ENCODE measurements around the gene HADHB.
"Not testable (repeated sequence)": the region's sequence is repeated elsewhere in the genome, so short reads cannot be mapped to it uniquely, and the experiment has no call there.

Gene HADHB

DNA sequence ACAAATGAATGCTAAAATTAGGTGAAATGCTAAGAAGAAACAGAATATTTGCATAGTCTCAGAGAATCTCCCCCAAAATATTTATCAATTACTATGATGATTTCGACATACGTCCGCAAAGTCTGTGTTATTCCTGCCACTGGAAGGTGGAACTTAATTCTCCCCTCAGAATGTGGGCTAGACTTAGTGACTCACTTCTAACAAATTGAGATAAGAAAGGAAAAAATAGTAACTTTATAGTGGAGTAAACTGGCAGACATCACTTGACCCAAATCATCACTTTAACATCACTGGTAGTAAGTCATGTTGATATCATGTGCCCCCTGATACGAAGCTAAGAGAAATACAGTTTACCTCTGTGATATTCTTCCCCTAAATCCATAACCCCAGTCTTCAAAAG is 23.5 kb downstream of the HADHB start:
- Mint-ChIP-seq H3K4me1 (peaks cover 10% of the 10 kb centered on the region), H3K9me3 (no peaks in the 10 kb centered on the region), H3K27ac (peak overlapping the region; percentile 60), H3K36me3 (peaks cover 16% of the 10 kb centered on the region), H3K4me3 (no peak overlapping the region), H3K27me3 (no peaks in the 10 kb centered on the region)
- ATAC-seq (ENCODE audit: low read depth) (no peak), DNase-seq (ENCODE audit: low spot score in 2 of 2) (no peak)

DNA sequence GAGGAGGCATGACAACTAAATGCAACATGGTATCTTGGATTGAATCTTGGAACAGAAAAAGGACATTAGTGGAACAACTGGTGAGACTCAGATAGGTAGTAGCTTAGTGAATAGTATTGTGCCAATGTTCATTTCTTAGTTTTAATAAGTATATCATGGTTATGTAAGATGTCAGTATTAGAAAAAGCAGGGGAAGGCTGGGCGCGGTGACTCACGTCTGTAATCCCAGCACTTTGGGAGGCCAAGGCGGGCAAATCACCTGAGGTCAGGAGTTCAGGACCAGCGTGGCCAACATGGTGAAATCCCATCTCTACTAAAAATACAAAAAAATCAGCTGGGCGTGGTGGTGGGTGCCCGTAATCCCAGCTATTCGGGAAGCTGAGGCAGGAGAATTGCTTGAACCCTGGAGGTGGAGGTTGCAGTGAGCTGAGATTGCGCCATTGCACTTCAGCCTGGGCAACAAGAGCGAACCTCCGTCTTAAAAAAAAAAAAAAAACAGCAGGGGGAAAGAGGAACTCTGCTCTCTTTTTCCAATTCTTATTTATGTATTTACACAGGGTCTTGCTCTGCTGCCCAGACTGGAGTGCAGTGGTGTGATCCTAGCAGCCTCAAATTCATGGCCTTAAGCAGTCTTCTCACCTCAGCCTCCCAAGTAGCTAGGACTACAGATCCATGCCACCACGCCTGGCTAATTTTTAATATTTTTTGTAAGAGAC is 24.1 kb downstream of the HADHB start:
- H3K4me1 Mint-ChIP-seq, result peaks cover 13% of the 10 kb centered on the region
- H3K4me3 Mint-ChIP-seq; H3K9me3 Mint-ChIP-seq; H3K27me3 Mint-ChIP-seq; DNase-seq (ENCODE audit: low spot score in 2 of 2); ATAC-seq (ENCODE audit: low read depth): not testable (repeated sequence)
- peaks cover 15% of the 10 kb centered on the region for H3K36me3 Mint-ChIP-seq
- peak overlapping the region; percentile 60 for H3K27ac Mint-ChIP-seq

DNA sequence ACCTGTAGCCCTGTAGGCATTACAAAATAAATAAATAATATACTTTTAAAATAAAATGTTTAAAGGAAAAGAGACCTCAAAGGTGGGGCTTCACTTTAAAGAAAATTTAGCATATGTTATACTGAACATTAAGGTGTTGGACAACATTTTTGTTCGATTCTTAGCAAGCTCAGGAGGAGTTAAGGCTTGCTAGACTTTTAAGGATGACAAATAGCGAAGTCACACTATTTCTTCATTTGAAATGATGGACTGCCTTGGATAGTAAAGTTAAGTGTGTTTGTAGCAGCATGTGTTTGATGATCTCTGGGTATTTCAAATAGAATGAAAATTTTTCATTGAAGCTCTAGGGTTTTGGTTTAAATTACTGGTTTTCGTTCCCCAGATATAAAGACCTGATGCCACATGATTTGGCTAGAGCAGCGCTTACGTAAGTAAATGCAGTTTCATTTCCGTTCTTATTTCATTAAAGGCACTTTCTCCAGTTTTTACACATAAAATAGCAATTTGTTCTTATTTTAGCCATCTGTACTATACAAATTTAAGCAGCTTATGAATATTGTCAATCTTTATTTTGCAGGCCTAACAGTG is 24.9 kb downstream of the HADHB start:
- Mint-ChIP-seq H3K4me1 (peaks cover 13% of the 10 kb centered on the region), H3K27ac (peak overlapping the region; percentile 39), H3K36me3 (peaks cover 13% of the 10 kb centered on the region), H3K27me3 (no peaks in the 10 kb centered on the region), H3K4me3 (no peak overlapping the region), H3K9me3 (no peaks in the 10 kb centered on the region)
- ATAC-seq (ENCODE audit: low read depth), result peak; percentile 93
- peak in 1 of 2 donors; percentile 7 for DNase-seq (ENCODE audit: low spot score in 2 of 2)

DNA sequence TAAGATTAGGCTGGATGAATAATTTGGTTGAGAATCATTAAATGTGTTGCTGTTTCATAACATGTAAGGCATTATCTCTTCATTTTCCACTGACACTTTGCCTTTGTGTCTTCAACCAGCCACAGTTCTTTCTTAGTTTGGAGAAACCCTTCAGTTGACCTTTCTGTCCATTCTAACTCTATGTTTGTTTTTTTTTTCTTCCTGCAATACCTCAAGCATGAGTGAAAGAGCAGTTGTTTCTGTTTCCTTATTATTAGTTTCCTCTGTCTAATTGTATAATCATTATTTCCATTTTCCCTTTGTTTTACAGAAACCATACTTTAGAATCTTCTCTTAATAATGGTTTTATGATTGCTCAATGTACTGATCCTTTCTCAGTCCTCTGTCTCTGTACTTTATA is 25.6 kb downstream of the HADHB start:
- no peaks in the 10 kb centered on the region for H3K27me3 Mint-ChIP-seq
- ATAC-seq (ENCODE audit: low read depth), result no peak

DNA sequence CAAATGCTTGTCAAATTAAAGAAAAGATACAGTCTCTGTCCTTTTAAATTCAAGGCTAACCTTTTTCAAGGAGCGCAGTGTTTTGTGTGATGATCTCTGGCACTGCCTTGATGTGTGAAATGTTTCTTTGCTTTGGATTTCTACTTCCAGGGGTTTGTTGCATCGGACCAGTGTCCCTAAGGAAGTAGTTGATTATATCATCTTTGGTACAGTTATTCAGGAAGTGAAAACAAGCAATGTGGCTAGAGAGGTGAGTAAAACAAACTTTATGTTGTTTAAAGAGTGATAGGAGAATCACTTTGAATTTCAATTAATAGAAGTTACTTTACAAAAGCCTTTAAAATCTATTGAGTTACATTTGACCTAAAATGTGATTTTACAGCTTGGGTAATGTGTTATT is 28.8 kb downstream of the HADHB start:
- peaks cover 13% of the 10 kb centered on the region for H3K36me3 Mint-ChIP-seq
- no peaks in the 10 kb centered on the region for H3K9me3 Mint-ChIP-seq
- no peak overlapping the region for H3K4me3 Mint-ChIP-seq
- no peak overlapping the region for H3K27ac Mint-ChIP-seq
- H3K4me1 Mint-ChIP-seq, result peaks cover 13% of the 10 kb centered on the region
- H3K27me3 Mint-ChIP-seq, result no peaks in the 10 kb centered on the region
- ATAC-seq (ENCODE audit: low read depth), result no peak
- no peak for DNase-seq (ENCODE audit: low spot score in 2 of 2)

More for the DNA sequence above, 25.6 kb downstream of the HADHB start:
- DNase-seq (ENCODE audit: low spot score in 2 of 2), result no peak
- Mint-ChIP-seq H3K4me3 (no peak overlapping the region), H3K9me3 (no peaks in the 10 kb centered on the region), H3K4me1 (peaks cover 13% of the 10 kb centered on the region), H3K36me3 (peaks cover 17% of the 10 kb centered on the region), H3K27ac (peak overlapping the region; percentile 39)

DNA sequence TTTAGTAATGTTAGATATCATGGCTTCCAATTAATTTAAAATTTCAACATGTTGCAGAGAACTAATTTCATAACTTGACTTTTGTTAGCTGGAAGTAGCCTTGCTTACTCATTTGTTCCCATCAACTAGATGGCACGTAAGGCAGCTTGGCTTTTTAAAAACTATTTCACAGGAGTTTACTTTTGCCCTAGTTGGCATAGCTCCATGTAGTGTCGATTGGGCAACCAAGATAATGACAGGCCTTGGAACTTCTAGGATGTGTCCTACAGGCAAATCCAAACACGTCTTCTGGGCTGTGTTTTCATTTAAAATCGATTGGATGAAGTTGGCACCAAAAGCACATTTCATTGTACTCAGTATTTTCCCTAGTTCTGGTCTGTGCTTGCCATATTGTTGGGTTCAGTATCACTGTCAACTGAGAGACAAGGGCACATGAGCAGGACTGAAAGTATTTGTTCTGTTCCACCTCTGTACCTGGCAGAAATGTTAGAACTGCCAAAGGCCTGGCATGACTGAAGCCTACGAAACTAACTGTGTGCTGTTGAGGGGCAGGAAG is 29.4 kb downstream of the HADHB start:
- Mint-ChIP-seq H3K27ac (no peak overlapping the region), H3K4me3 (no peak overlapping the region), H3K27me3 (no peaks in the 10 kb centered on the region), H3K4me1 (peaks cover 13% of the 10 kb centered on the region), H3K9me3 (no peaks in the 10 kb centered on the region), H3K36me3 (peaks cover 19% of the 10 kb centered on the region)
- DNase-seq (ENCODE audit: low spot score in 2 of 2) (no peak), ATAC-seq (ENCODE audit: low read depth) (no peak)

DNA sequence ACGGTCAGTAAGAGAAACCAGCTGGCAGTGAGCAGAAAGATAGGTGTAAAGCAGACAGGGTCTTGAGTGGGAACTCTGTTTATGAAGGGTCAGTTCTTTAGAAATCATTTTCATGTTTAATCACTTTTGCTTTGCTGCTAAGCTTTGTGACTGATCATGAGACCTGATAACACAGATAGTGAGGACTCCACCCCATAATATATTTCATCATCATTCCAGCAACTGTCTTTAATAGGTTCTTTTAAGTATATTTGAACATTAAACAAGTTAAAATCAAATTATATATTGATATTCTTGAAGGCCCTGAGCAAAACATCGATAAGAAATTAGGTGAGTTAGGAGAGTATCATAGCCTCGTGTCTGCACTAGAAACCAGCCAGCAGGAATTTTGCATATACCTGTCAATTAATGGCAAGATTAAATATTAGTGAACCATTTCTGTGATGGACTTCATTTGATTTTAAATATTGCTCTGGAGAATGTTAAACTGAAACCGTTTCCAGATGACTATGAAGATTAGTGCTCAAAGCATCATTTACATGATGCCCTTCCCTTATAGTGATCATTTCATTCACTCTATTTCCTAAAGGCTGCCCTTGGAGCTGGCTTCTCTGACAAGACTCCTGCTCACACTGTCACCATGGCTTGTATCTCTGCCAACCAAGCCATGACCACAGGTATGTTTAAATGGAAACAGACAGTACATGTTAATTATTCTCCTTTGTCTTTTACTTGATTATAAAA is 31.9 kb downstream of the HADHB start:
- H3K9me3 Mint-ChIP-seq, result no peaks in the 10 kb centered on the region
- ATAC-seq (ENCODE audit: low read depth), result no peak

DNA sequence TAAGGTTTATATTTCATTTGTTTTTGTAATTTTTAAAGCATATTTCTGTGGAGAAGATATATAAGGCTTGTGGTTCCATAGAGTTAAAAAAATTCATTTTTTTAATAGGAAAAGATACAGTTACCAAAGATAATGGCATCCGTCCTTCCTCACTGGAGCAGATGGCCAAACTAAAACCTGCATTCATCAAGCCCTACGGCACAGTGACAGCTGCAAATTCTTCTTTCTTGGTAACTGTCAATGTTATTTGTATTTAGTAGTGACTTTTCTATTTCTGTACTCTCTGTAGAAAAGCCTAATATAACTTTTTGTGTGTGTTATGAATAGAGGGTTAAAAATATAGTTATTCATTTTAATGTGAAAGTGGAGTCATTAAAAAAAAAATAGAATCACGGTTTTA is 35.1 kb downstream of the HADHB start:
- no peaks in the 10 kb centered on the region for H3K27me3 Mint-ChIP-seq
- H3K36me3 Mint-ChIP-seq, result peaks cover 36% of the 10 kb centered on the region
- H3K4me1 Mint-ChIP-seq, result no peaks in the 10 kb centered on the region
- H3K27ac Mint-ChIP-seq, result no peak overlapping the region
- no peak for ATAC-seq (ENCODE audit: low read depth)
- no peak for DNase-seq (ENCODE audit: low spot score in 2 of 2)
- H3K9me3 Mint-ChIP-seq, result no peaks in the 10 kb centered on the region
- H3K4me3 Mint-ChIP-seq, result no peak overlapping the region

More for the DNA sequence above, 31.9 kb downstream of the HADHB start:
- H3K36me3 Mint-ChIP-seq, result peaks cover 32% of the 10 kb centered on the region
- no peaks in the 10 kb centered on the region for H3K27me3 Mint-ChIP-seq
- DNase-seq (ENCODE audit: low spot score in 2 of 2), result no peak
- H3K4me3 Mint-ChIP-seq, result no peak overlapping the region
- no peak overlapping the region for H3K27ac Mint-ChIP-seq
- peaks cover 3% of the 10 kb centered on the region for H3K4me1 Mint-ChIP-seq

DNA sequence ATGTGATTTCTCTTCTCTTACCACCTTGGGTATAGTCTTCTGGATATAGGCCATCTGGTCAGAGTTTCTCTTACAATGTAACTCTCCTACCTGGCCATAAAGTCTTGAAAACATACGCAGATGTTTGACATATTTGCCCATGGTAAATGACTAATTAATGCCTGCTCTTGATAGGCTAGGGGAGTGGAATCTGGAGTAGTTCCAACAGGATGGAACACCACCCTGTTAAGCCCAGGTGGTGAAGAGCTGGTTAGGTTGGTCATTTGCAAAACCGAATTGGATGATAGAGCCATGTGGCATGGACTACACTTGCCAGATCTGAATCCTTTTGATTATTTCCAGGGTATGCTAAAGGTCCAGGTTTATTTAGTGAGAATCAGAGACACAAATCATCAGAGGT is 36.5 kb downstream of the HADHB start:
- Mint-ChIP-seq H3K4me1 (no peaks in the 10 kb centered on the region), H3K36me3 (peaks cover 36% of the 10 kb centered on the region), H3K27me3 (no peaks in the 10 kb centered on the region), H3K4me3 (no peak overlapping the region), H3K9me3 (no peaks in the 10 kb centered on the region), H3K27ac (peak overlapping the region; percentile 16)
- no peak for ATAC-seq (ENCODE audit: low read depth)
- DNase-seq (ENCODE audit: low spot score in 2 of 2), result no peak

DNA sequence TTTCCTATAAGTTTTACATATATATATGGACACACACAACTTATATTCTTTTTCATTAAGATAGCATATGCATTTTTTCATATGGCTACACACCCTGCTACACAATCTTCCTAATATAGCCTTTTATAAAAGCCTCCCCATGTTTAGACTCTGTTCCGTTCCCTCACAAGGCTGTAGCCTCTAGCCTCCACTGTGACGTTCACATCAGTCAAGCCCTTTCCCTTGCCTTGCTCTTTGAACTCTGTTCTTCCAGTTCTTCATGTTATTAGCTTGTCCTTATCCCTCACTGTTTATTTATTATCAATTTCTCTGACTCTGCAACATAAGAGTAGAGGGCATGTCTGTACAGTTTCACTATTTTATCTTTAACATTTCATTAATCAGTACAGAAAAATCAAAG is 38.9 kb downstream of the HADHB start:
- no peaks in the 10 kb centered on the region for H3K4me1 Mint-ChIP-seq
- H3K9me3 Mint-ChIP-seq, result no peaks in the 10 kb centered on the region
- peaks cover 41% of the 10 kb centered on the region for H3K36me3 Mint-ChIP-seq
- no peak for DNase-seq (ENCODE audit: low spot score in 2 of 2)
- no peak overlapping the region for H3K4me3 Mint-ChIP-seq
- ATAC-seq (ENCODE audit: low read depth), result no peak
- H3K27ac Mint-ChIP-seq, result no peak overlapping the region
- no peaks in the 10 kb centered on the region for H3K27me3 Mint-ChIP-seq

DNA sequence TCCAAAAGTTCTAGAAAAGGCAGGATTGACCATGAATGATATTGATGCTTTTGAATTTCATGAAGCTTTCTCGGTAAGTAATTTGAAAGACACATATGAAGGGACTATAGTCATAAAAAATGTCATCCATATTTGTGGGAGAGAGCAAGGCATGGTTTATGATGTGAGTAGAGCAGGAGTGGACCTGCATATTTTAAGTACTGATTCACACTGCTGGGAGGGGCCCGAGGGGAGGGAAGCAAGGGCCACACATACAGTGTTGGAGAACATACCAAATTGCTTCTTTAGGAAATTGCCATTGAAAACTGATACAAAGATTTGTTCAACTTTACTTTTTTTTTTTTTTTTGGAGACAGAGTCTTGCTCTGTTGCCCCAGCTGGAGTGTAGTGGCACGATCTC is 39.4 kb downstream of the HADHB start:
- Mint-ChIP-seq H3K36me3 (peaks cover 35% of the 10 kb centered on the region), H3K27me3 (no peaks in the 10 kb centered on the region), H3K4me3 (no peak overlapping the region), H3K9me3 (no peaks in the 10 kb centered on the region), H3K4me1 (no peaks in the 10 kb centered on the region), H3K27ac (no peak overlapping the region)
- no peak for ATAC-seq (ENCODE audit: low read depth)
- no peak for DNase-seq (ENCODE audit: low spot score in 2 of 2)

DNA sequence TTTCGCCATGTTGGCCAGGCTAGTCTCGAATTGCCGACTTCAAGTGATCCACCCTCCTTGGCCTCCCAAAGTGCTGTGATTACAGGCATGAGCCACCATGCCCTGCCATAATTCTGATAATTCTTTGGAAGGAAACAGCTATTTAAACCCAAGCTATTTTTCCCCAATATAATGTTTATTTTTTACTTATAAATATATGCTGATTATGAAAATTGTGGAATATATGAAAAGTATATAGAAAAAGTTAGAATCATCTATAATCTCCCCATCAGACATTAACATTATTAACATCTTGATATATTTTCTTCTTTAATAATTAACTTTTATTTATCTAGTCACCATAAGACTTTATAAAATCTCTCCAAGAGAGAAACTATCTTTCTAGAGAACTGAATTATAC is 41.2 kb downstream of the HADHB start:
- H3K36me3 Mint-ChIP-seq, result peaks cover 30% of the 10 kb centered on the region

DNA sequence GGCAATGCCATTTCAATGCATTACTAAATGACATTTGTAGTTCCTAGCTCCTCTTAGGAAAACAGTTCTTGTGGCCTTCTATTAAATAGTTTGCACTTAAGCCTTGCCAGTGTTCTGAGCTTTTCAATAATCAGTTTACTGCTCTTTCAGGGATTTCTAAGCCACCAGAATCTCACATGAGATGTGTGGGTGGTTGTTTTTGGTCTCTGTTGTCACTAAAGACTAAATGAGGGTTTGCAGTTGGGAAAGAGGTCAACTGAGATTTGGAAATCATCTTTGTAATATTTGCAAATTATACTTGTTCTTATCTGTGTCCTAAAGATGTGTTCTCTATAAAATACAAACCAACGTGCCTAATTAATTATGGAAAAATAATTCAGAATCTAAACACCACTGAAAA is 45.3 kb downstream of the HADHB start:
- Mint-ChIP-seq H3K27me3 (no peaks in the 10 kb centered on the region), H3K4me3 (no peak overlapping the region), H3K27ac (no peak overlapping the region), H3K36me3 (peaks cover 14% of the 10 kb centered on the region), H3K9me3 (no peaks in the 10 kb centered on the region), H3K4me1 (no peaks in the 10 kb centered on the region)
- no peak for DNase-seq (ENCODE audit: low spot score in 2 of 2)
- ATAC-seq (ENCODE audit: low read depth), result no peak

More for the DNA sequence above, 41.2 kb downstream of the HADHB start:
- H3K4me1 Mint-ChIP-seq, result no peaks in the 10 kb centered on the region
- H3K4me3 Mint-ChIP-seq, result no peak overlapping the region
- ATAC-seq (ENCODE audit: low read depth) (no peak), DNase-seq (ENCODE audit: low spot score in 2 of 2) (no peak)
- H3K27ac Mint-ChIP-seq, result no peak overlapping the region
- H3K27me3 Mint-ChIP-seq, result no peaks in the 10 kb centered on the region
- H3K9me3 Mint-ChIP-seq, result no peaks in the 10 kb centered on the region

DNA sequence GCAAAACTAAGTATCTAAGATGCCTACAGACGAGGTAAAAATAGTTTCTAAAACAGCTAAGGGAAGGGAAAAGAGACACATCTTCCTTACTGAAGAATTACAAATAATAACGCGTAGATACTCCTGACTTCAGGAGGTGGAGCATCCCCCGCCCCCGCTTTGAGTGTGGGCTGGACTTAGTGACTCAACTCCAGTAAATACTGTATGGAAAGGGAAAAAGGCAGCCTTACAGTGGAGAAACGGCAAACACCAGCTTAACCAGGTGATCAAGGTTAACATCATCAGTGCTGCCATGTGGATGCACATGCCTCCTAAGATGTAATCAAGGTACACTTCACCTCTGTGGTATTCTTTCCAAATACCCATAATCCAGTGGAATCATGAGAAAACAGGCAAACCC is 47.9 kb downstream of the HADHB start:
- H3K4me1 Mint-ChIP-seq, result no peaks in the 10 kb centered on the region
- no peak overlapping the region for H3K4me3 Mint-ChIP-seq
- DNase-seq (ENCODE audit: low spot score in 2 of 2) (no peak), ATAC-seq (ENCODE audit: low read depth) (no peak)
- no peaks in the 10 kb centered on the region for H3K9me3 Mint-ChIP-seq
- no peak overlapping the region for H3K27ac Mint-ChIP-seq
- H3K27me3 Mint-ChIP-seq, result no peaks in the 10 kb centered on the region
- H3K36me3 Mint-ChIP-seq, result peaks cover 4% of the 10 kb centered on the region
